ENCODE measurements around the gene KCTD1.

- TF ChIP-seq EP300 (IDR thresholded peaks at IDR 0.05) (no peak), POLR2A (IDR thresholded peaks at IDR 0.05) (no peak)
Measured at GRCh38 chr18:26489881-26490280, 58.5 kb downstream of the KCTD1 start.
